GM12875 (cell line): ENCODE results near the gene WDR45B.

ENCODE experiments used
- H3K4me3 ChIP-seq: one replicate; pipeline ENCODE4 v1.5.1; 2011; ENCODE audit warnings: low read depth, low read length, control low read depth
- CTCF ChIP-seq: IDR thresholded peaks from 2 replicates; pipeline ENCODE4 v1.5.1; 2011; ENCODE audit warnings: low read depth, mild to moderate bottlenecking, control low read depth, inconsistent platforms, low read length, moderate library complexity, borderline replicate concordance; ENCODE audit not compliant: insufficient read depth

The WDR45B gene

DNA sequence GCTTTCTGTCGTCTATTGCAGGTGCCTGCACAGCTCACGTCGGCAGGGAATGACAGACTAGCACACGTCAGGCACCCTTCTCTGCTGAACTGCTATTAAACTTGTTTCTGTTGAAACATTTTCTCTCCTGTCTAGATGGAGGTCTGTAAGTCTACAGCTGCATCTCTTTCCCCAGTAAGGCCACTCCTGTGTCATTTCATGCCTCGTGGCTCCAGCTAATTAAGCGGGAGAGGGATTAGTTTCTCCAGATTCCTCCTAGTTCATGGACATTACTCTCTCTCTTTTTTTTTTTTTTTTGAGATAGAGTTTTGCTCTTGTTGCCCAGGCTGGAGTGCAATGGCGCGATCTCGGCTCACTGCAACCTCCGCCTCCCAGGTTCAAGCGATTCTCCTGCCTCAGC, 74.2 kb downstream of the WDR45B start:
- no peak overlapping the region for H3K4me3 ChIP-seq
- no peak for TF ChIP-seq CTCF

DNA sequence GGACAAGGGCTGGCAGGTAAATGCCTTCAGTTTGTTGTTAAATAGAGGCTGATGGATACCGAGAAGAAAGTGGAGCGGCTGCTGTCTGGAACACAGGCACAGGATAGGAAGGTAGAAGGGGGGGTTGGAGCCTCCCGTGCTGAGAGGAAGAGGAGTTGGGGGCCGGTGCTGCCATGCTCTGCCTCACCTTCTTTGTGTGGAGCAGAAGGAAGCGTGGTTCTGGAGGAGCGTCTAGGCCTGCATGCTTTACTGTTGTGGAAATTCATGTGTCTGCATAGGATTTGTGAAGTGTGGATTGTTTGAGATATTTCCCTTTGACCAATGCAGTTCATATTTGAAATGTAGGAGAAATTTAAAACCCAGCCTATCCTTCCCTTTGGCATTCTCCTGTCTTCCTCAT, 76.4 kb downstream of the WDR45B start:
- no peak for TF ChIP-seq CTCF
- no peak overlapping the region for H3K4me3 ChIP-seq

- no peak overlapping the region for H3K4me3 ChIP-seq
- no peak for TF ChIP-seq CTCF
These were observed 78.0 kb downstream of the WDR45B start for GRCh38 chr17:82570277-82570676.

- H3K4me3 ChIP-seq: no peak overlapping the region
- no peak for TF ChIP-seq CTCF
These were observed 78.6 kb downstream of the WDR45B start for GRCh38 chr17:82569621-82570020.

- no peak overlapping the region for H3K4me3 ChIP-seq
- TF ChIP-seq CTCF: no peak
These were observed 79.2 kb downstream of the WDR45B start for GRCh38 chr17:82568997-82569393.

- no peak overlapping the region for H3K4me3 ChIP-seq
- TF ChIP-seq CTCF: no peak
These were observed 81.0 kb downstream of the WDR45B start for GRCh38 chr17:82567286-82567685.

- TF ChIP-seq CTCF: no peak
These were observed 81.9 kb downstream of the WDR45B start for GRCh38 chr17:82566129-82566960.

More at GRCh38 chr17:82566129-82566960, 81.9 kb downstream of the WDR45B start:
- H3K4me3 ChIP-seq: no peak overlapping the region
